GM18951 (cell line): ENCODE results near the gene ABR.
"Not testable (repeated sequence)": the region's sequence is repeated elsewhere in the genome, so short reads cannot be mapped to it uniquely, and the experiment has no call there.

ENCODE experiments used
- POLR2A ChIP-seq: IDR thresholded peaks from 4 replicates; pipeline ENCODE4 v1.6.1; 2011; ENCODE audit warnings: mild to moderate bottlenecking; ENCODE audit not compliant: insufficient read length, insufficient read depth; ENCODE audit errors: extremely low read depth
- in situ Hi-C: fragments of 300-500 bp; cut with MboI; formaldehyde crosslinking; loops from one replicate; pipeline ENCODE4 v1.12.0; 2022; ENCODE audit warnings: low sequenced_read_pairs, mixed read lengths, inconsistent platforms; ENCODE audit not compliant: unreplicated experiment

Gene ABR

GRCh38 chr17:1144162-1144561, 35.6 kb downstream of the ABR start:
- in situ Hi-C loops, result no loop called here
- TF ChIP-seq POLR2A, result no peak

- in situ Hi-C loops, result no loop called here
- TF ChIP-seq POLR2A, result no peak
These were observed 36.2 kb downstream of the ABR start for GRCh38 chr17:1143573-1143972.

- in situ Hi-C loops, result no loop called here
- no peak for TF ChIP-seq POLR2A
These were observed 37.2 kb downstream of the ABR start for GRCh38 chr17:1142561-1142971.

- in situ Hi-C loops, result no loop called here
- no peak for TF ChIP-seq POLR2A
These were observed 42.3 kb downstream of the ABR start for GRCh38 chr17:1137465-1137894.

GRCh38 chr17:1136748-1137147, 43.0 kb downstream of the ABR start:
- TF ChIP-seq POLR2A, result no peak
- in situ Hi-C loops, result no loop called here

- in situ Hi-C loops, result no loop called here
These were observed 45.0 kb downstream of the ABR start for GRCh38 chr17:1134634-1135324.

GRCh38 chr17:1130191-1130590, 49.6 kb downstream of the ABR start:
- no peak for TF ChIP-seq POLR2A
- in situ Hi-C loops, result no loop called here

More at GRCh38 chr17:1134634-1135324, 45.0 kb downstream of the ABR start:
- no peak for TF ChIP-seq POLR2A

GRCh38 chr17:1128463-1128862, 51.3 kb downstream of the ABR start:
- in situ Hi-C loops, result not testable (repeated sequence)

GRCh38 chr17:1126801-1127550, 52.8 kb downstream of the ABR start:
- in situ Hi-C loops, result no loop called here
- TF ChIP-seq POLR2A, result no peak

GRCh38 chr17:1126250-1126797, 53.5 kb downstream of the ABR start:
- in situ Hi-C loops, result no loop called here
- TF ChIP-seq POLR2A, result no peak

- TF ChIP-seq POLR2A, result no peak
- in situ Hi-C loops, result no loop called here
These were observed 54.0 kb downstream of the ABR start for GRCh38 chr17:1125788-1126145.

- TF ChIP-seq POLR2A, result no peak
- in situ Hi-C loops, result no loop called here
These were observed 54.6 kb downstream of the ABR start for GRCh38 chr17:1124896-1125787.

- TF ChIP-seq POLR2A, result no peak
These were observed 55.7 kb downstream of the ABR start for GRCh38 chr17:1123921-1124715.

GRCh38 chr17:1123393-1123831, 56.4 kb downstream of the ABR start:
- TF ChIP-seq POLR2A, result no peak
- in situ Hi-C loops, result no loop called here

More at GRCh38 chr17:1123921-1124715, 55.7 kb downstream of the ABR start:
- in situ Hi-C loops, result no loop called here
